ENCODE data around the gene RNASE13.

Gene RNASE13

DNA sequence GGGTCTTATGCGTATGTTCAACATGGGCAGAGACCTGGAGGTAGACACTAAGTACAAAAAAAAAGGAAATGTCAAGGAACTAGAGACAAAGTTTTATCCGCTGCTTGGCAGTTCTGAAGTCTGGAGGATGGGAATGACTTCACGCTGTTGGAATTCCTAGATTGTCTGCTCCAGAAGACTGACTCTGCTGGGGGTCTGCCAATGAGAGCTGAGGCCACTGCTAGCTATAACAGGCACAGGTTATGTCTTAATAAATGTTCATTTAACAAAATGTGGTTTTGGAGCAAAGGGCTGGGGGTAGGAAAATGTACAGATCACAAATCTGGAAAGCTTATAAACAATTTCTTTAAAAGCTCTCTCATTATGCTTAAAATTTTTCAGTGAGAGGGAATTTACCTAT lies 28.9 kb upstream of the RNASE13 start:
- DNase-seq, result no peak

DNA sequence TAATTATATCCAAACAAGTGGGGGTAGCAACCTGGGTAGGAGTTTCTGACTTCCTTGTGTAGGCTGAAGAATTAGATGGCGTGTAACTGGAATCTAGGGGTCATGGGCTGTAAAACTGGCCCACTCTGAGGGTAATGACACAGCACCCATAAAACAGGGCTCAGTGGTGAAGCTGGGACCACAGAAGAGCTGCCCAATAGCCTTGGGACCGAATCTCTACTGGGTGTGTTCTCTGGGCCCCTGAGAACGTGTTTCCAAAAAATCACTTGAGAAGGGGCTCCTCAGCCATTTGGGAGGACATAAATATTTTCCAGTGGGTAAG lies 26.7 kb upstream of the RNASE13 start:
- no peak for DNase-seq

DNA sequence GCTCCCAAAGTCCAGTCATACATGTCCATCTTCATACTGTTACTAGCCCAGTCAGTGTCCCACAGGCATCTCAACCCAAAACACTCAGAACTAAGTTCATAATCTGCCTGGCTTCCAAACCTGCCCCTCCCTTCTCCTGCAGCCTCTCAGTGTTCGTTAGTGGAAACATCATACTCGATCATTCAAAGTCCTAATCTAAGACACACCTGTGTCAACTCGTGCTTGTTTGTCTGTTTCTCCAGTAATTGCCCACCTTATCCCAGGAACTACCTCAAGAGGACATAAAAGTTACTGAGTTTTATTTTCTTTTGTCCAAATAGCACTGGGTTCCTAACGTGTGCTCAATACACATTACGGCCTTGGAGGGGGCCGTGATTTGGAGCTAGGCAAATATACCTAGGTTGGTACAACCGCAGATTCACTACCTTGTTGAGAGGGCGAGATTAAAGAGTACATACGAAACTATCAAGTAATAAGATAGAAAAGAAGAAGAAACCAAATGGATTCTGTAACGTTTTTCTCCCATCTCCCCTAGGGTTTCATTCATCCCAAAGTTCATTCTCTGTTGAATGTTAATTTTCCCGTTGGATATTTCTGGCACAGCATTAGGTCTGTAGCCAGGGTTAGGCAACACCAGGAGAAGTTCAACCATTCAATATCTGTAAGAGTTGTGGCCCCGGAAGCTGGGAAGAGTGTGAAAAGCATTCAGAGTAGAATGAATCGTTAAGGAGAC lies 26.2 kb upstream of the RNASE13 start:
- no peak for DNase-seq

DNA sequence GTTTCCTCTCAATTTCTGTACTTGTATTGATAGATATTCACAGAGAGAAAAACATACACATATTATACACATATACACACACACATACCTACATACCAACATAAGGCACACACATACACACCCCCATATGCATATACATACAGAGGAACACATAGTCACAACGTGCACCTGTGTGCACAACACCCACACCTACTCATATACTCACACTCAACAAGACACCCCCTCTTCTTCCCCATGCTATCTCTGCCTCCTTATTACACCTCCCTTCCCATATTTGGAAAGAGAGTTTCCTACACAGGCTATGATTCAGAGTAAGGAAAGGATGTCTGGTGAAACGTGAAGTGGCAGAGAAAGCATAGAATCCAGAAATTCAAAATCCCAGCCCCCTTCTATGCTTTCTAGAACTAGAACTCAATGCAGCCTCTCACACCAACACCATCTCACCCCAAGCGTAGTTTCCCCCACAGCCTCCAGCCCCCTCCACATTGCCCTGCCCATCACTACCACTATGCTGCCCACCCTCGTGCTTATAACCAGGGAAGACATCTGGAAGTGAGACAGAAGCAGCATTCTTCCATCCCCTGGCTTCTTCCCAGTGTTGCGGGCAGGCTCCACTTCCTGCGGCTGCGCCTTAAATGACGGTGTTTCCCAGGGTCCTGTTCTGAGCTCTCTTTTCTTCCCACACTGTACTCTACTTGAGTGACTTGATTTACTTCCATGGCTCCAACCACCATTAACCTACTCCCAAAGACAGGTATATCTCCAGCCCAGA lies 25.4 kb upstream of the RNASE13 start:
- DNase-seq, result no peak

DNA sequence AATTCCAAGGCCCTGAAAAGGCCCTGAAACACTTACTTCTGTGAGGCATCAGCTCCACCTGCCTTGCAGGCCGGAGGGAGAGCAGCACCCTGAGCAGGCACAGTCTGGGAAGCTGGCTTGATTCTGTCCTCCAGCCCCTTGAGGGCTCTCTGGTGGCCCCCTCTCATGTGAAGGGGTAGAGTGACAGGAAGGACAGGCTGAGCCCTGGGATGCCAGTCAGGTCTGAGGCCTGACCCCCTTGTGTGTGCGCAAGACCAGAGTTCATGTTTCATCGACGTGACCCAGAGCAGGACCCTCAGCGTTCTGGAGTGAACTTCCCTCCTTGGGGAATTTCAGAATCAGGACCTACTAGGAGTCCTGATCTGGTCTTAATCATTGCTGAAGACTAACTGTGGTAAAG lies 24.3 kb upstream of the RNASE13 start:
- no peak for DNase-seq

DNA sequence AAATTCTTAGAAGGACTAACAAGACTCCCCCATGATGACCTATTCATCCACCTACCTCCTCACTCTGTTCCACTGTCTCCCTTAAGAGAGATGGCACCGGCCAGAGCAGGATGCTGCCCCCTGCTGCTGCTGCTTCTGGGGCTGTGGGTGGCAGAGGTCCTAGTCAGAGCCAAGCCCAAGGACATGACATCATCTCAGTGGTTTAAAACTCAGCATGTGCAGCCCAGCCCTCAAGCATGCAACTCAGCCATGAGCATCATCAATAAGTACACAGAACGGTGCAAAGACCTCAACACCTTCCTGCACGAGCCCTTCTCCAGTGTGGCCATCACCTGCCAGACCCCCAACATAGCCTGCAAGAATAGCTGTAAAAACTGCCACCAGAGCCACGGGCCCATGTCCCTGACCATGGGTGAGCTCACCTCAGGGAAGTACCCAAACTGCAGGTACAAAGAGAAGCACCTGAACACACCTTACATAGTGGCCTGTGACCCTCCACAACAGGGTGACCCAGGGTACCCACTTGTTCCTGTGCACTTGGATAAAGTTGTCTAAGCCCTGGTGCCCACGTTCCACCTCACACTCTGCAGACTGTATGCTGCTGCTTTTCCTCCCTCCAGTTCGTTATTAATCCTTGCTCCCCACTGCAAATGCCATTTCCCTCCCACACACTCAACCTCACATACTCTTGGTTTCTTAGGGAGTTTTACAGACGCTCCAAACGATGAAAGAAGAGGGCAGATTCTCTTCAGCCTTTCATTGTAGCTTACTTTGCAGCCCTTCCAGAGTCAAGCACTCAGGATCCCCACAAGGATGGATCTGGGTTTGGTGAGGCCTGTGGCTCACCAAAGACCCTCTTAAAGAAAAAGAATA lies 23.4 kb upstream of the RNASE13 start, which contains the start of gene RNASE8:
Gene RNASE8, plus strand, starts transcription at position 20 of the 873 bp plus-strand sequence. Its CDS starts 71 bp downstream, at position 91.
- DNase-seq, result no peak

DNA sequence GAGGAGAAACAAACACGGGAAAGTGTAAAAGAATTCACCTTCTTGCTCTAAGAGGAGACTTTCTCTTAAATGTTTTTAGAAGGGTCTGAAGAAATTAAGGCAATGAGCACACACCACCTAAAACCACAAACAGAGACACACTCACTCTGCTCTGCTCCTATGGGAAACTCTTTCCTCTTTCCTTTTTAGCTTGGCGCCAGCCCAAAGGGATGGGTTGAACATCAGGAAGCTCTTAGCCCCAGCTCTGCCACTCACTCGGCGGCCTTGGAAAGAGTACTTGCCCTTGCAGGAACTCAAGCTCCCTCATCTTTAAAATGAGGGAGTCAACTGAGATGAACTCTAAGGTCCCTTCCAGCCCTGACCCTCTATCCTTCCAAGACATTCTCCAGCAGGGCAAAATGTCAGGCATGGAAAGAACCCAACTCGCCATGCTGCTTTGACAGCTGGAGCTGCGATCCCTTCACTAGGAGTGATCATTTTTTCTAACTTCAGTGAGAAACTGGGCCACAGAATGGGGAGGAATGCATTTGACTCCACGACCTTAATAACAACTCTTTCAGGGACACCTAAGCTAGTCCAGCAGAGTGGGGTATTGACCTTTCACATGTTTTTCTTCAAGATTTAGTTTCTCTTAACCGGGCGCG lies 22.0 kb upstream of the RNASE13 start:
- DNase-seq, result no peak

DNA sequence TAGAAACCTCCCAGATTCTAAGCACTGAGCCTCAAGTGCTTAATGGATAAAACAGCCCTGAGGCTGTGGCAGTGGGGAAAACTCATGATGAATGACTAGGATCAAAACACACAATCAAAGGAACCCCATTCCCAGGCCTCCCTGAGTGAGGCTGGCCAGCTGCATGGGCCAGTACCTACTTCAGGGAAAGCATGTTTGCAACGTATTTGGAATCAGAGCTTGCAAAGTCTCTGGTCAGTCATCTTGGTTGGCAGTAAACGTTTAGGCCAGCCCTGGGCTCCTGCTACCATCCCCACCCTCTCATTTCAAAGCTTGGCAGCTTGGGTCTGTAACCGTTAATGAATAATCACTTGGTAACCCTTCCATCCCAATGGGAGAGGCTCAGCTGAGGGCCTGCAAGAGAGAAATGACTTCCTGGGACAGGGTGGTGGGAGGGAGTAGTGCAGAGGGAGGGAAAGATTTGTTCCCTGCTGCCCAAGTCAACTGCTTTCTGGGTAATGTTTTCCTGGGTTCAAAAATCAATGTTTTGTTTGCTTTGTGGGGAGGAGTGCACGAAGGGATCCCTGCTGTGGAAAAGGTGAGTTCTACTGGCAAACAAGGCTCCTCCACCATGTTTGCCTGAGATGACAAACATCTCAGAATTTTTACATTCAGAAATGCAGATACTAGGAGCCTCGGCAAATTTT lies 21.0 kb upstream of the RNASE13 start:
- no peak for DNase-seq

DNA sequence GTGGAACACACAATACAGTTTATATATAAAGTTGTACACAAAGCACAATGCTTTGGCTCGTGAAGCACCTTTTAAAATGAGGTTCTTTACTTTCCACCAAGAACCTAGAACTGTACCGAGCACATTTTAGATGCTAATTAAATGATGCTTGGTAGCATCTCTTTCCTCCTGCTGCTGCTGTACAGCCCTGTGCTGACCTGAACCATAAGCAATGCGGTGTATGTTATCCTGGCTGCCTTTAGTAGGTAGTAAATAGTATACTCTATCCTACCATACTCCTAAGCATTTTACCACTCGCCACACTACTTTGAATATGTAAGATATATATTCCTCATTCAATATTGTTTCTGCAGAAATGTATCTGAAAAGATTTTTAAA lies 20.1 kb upstream of the RNASE13 start:
- no peak for DNase-seq

DNA sequence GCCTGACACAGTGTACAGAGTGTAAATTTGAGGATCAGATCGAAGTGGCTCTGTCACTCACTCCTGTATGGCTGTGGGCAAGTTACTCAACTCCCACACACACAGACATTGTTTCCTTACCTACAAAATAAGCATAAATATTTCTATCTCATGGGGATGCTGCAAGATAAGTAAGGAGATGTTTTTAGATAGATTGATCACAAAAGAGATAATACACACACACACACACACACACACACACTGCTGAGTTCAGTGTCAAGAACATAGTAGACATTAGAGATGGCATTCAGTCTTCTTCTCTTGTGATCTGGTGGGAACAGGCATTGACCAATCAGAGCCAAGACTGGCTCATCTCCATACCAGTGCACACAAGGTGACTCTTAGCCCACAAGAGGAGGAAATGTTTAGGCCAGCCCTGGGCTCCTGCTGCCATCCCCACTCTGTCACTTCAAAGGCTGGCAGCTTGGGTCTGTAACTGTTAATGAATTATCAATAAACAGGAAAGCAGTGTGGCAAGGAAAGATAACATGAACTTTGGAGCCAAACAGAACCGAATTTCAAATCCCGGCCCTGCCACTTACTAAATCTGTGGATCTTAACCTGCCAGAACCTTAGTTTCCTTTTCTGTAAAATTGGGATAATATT lies 19.6 kb upstream of the RNASE13 start:
- no peak for DNase-seq

DNA sequence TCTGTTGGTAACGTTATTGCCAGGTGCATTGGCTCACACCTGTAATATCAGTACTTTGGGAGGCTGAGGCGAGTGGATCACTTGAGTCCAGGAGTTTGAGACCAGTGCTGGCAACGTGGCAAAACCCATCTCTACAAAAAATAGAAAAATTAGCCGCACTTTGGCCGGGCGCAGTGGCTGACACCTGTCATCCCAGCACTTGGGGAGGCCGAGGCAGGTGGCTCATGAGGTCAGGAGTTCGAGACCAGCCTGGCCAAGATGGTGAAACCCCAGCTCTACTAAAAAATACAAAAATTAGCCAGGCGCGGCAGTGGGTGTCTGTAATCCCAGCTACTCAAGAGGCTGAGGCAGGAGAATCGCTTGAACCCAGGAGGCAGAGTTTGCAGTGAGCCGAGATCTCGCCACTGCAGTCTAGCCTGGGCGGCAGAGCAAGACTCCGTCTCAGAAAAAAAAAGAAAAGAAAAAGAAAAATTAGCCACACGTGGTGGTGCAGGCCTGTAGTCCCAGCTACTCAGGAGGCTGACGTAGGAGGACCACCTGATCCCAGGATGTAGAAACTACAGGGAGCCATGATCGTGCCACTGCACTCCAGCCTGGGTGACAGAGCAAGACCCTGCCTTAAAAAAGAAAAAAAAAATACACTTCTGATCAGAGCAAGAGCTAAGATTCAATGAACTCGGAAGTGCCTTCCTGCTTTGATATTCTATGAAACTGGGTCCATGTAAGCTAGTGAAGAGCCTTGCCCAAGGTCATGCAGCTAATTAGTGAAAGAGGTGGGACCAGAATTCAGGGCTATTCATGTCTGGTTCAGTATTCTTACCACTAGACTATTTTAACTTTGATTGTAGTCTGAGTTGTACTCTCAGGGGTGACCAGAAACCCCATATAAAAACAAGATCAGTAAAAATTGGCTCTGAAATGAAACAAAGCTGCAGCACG lies 18.8 kb upstream of the RNASE13 start:
- DNase-seq, result no peak

DNA sequence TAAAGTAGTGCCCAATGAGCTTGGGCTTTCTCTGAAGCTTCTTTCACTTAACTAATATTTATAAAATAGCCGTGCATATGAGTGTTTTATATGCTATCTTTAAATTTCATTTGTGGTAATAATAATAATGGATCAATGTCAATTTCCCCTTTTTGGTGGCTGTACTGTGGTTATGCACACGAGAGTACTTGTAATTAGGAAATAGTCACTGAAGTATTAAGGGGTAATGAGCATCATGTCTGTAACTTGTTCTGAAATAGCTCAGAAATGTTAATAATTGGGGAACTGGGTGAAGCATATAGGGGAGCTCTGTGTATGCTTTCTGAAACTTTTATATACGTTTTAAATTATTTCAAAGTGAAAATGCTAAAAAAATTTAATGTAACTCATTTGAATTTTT lies 16.0 kb upstream of the RNASE13 start:
- no peak for DNase-seq

DNA sequence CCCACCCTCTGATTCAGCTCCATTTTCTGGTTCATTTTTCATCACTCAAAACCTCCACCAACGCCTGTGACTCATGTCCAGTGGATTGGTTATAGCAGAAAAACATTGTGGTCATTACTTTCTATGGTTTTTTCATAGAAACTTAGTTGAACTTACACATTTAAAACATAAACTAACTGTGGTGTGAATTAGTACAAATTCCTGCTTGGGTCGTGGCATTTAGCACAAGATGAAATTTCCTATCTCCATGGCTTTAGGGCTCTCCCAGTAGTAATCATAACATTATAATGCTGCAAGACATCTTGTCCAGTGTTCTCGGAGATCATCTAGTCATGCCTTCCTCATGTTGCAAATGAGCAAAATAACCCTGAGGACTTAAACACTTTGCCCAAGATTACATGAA lies 14.7 kb upstream of the RNASE13 start:
- no peak for DNase-seq

DNA sequence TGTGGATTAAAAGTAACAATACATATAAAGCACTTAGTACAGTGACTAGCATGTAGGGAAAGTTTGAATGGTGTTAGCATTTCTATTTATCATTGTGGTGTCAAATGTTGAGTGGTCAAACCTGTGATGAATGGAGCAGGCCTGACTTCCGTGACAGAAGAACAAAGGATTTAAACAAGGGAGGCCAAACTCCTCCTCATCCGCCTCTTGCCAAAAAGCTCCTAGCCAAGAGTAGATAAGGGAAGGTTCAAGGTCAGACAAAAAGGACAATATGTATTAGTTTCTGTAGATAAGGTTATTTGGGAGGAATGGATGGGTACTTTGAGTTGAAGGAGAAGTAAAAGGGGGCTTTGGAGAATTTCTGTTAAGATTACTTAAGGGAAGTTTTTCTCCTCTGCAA lies 14.0 kb upstream of the RNASE13 start:
- DNase-seq, result no peak

DNA sequence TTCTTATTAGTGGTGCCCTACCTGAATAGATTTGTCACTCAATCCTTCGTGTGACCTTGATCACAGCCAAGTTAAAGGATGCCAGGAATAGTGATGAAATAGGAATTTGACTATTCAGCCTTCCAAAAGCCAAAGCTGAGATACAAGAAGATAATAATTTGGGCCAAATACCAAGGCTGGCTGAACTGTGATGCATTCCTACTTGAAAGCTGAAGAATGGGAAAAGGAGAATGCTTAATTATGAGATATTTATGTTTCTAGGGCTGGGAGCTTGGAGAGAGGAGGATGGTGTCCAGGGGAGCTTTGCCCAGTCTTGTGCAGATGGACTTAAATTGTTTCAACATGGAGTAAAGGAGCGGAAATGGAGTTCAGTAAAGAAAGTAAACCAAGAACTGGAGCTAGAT lies 12.8 kb upstream of the RNASE13 start:
- DNase-seq, result no peak

DNA sequence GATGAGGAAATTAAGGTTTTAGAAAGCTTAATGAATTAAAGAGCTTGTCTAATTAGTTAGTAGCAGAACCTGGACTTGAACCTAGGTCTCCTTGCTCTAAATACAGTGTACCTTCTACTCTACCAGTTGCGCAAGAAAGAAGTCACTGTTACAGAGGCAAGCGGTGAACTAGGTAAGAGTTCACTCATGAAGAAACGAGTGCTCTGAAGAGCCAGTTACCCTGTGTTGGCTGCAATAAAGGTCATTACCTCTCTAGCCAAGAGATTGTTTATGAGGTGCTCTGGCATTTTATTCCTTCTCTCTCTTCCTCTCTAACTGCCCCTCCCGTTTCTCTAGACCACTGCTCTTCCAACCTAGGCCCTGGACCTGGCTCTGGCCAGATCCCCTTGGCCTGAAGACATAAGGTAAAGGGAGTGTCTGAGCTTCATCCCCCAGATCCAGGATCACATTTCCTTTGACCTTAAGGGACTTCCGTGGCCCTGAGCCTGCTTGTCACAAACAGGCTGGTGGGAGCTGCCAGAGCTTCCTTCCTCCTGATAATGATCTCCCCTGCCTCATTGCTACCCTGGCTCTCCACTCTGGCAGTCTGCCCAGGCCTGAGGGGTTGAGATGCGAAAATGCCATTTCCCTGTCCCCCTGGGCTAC lies 9.5 kb upstream of the RNASE13 start:
- DNase-seq, result no peak

DNA sequence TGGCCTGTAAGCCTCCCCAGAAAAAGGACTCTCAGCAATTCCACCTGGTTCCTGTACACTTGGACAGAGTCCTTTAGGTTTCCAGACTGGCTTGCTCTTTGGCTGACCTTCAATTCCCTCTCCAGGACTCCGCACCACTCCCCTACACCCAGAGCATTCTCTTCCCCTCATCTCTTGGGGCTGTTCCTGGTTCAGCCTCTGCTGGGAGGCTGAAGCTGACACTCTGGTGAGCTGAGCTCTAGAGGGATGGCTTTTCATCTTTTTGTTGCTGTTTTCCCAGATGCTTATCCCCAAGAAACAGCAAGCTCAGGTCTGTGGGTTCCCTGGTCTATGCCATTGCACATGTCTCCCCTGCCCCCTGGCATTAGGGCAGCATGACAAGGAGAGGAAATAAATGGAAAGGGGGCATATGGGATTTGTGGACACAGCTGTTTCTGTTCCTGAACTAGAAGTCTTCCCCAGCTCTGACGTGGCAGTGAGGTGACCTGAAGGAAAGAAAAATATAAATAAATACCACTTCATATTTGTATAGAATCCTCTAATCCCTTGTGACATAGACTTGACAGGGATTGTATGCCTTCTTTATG lies 8.9 kb upstream of the RNASE13 start:
- DNase-seq, result no peak

DNA sequence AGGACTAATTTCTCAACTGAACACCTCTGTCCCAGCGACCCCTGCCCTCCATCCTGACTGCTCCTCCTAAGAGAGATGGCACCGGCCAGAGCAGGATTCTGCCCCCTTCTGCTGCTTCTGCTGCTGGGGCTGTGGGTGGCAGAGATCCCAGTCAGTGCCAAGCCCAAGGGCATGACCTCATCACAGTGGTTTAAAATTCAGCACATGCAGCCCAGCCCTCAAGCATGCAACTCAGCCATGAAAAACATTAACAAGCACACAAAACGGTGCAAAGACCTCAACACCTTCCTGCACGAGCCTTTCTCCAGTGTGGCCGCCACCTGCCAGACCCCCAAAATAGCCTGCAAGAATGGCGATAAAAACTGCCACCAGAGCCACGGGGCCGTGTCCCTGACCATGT lies 8.3 kb upstream of the RNASE13 start:
- DNase-seq, result no peak

DNA sequence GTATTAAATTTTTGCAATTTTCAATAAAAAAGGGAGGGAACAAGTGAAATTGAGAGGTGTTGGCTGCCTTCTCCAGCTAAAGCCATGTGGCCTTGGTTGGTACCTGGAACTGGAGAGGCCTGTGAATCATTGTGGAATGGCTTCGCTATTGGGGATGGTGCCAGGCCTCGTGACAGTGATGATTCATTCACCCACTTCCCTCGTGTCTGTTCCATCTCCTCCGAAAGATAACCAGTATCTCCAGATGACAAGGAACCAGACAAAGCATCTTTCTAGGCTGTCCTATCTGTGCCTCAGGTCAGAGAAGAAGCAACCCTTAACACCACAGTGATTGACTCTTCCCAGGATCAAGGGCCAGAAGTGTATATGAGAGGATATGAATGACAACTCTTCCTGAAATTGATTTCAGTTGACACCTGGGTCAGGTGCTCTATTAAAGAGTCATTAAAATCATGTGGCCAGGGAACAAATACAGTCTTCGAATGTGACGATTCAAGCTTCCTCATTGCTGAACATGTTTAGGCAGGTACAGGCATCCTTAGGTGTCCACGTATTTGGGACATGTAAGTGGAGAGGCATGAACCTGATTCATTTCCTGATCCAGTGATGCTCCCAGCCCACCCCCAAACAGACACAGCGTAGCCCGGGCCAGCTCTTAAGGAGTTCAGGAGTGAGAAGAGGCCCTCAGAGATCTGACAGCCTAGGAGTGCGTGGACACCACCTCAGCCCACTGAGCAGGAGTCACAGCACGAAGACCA lies 7.2 kb upstream of the RNASE13 start, which contains the start of gene RNASE7:
Gene RNASE7, plus strand, starts transcription at position 687 of the 758 bp plus-strand sequence. CDS start 631 bp downstream, outside the sequence.
- DNase-seq, result no peak

All from effector CD8-positive, alpha-beta T cell (primary cell).